Stomach (tissue), 9 donors: ENCODE data around the gene GRSF1. TPM values are rescaled to one million over a fixed set of nuclear protein-coding genes. Genes with fewer than 3 reads are reported as not detected.

ENCODE experiments used
- DNase-seq, 2 donors: peaks; one replicate each; pipeline versions ENCODE4 v3.0.0 to v3.0.0-alpha.2; 2013 to 2019
- H3K27ac ChIP-seq, 5 donors: fragments of 200-600 bp in 4 of 5; sonication (generic) in 4 of 5; one replicate each; pipeline ENCODE4 v1.5.1; 2013 to 2019; ENCODE audit warnings: mild to moderate bottlenecking in 1 of 5, moderate library complexity in 1 of 5
- H3K27me3 ChIP-seq, 3 donors: fragments of 200-600 bp; sonication (generic); one replicate each; pipeline ENCODE4 v1.5.1; 2017 to 2019; ENCODE audit warnings: mixed run types in 1 of 3
- H3K36me3 ChIP-seq, 4 donors: fragments of 200-600 bp; sonication (generic); 1 replicate in 3 of 4; 2 replicates in 1 of 4; pipeline ENCODE4 v1.5.1; 2016 to 2019
- H3K4me1 ChIP-seq, 4 donors: fragments of 200-600 bp; sonication (generic); one replicate each; pipeline ENCODE4 v1.5.1; 2016 to 2019
- H3K4me3 ChIP-seq, 4 donors: fragments of 200-600 bp; sonication (generic) in 3 of 4; one replicate each; pipeline ENCODE4 v1.5.1; 2016 to 2019; ENCODE audit warnings: mild to moderate bottlenecking in 1 of 4
- H3K9me3 ChIP-seq, 4 donors: fragments of 200-600 bp; sonication (generic); one replicate each; pipeline ENCODE4 v1.5.1; 2016 to 2019
- CTCF ChIP-seq, 7 experiments: fragments of 450-650 bp in 4 of 7; fragments of 200-600 bp in 3 of 7; sonication (generic) in 3 of 7; IDR thresholded peaks; one replicate each; pipeline ENCODE4 v1.5.1; 2016 to 2019; ENCODE audit warnings: antibody characterized with exemption in 7 of 7, control low read depth in 2 of 7, mild to moderate bottlenecking in 1 of 7
- EP300 ChIP-seq: sonication (generic); formaldehyde crosslinking; IDR thresholded peaks from one replicate; pipeline ENCODE4 v1.6.1; 2017; ENCODE audit warnings: antibody characterized with exemption
- POLR2A ChIP-seq, 4 donors: fragments of 450-650 bp; IDR thresholded peaks; one replicate each; pipeline ENCODE4 v1.6.1; 2016; ENCODE audit warnings: antibody characterized with exemption in 4 of 4, control low read depth in 2 of 4, mild to moderate bottlenecking in 1 of 4, moderate library complexity in 1 of 4
- POLR2AphosphoS5 ChIP-seq, 3 donors: sonication (generic); formaldehyde crosslinking; IDR thresholded peaks; one replicate each; pipeline ENCODE4 v1.6.1; 2016; ENCODE audit warnings: antibody characterized with exemption in 3 of 3
- WGBS, 5 donors: extraction: QIAGEN DNeasy Blood & Tissue Kit in 3 of 5; methylation state at CpG; one replicate each; pipeline versions ENCODE4 v1.1.5 to v1.1.7; 2013 to 2018; 5-methylcytosine and 5-hydroxymethylcytosine counted together
- intact Hi-C: fragments of 100-400 bp; cut with DNase I; formaldehyde crosslinking; loops from one replicate; pipeline ENCODE4 v1.15.1; 2023; ENCODE audit warnings: low total_unique reads
- polyA plus RNA-seq, 3 donors: library from polyadenylated mRNA; stranded (reverse); fragments of 200-250 nt; gene quantifications; one replicate each; pipeline ENCODE4 v1.2.3, GENCODE V29; 2013
- total RNA-seq, 5 donors: library from RNA; depleted of rRNA; stranded (reverse); fragments of >200 nt; gene quantifications; one replicate each; pipeline versions ENCODE4 v1.1.0 to v1.2.3, GENCODE V29; 2014 to 2016
- donor health status: healthy with polysubstance abuse.
- donor health status: Bipolar disorder and iron deficiency.
- donor health status: healthy.

The GRSF1 gene
- total and polyA plus RNA-seq, 8 donors, result 24.0 to 86.5 (median 56.4) TPM

DNA sequence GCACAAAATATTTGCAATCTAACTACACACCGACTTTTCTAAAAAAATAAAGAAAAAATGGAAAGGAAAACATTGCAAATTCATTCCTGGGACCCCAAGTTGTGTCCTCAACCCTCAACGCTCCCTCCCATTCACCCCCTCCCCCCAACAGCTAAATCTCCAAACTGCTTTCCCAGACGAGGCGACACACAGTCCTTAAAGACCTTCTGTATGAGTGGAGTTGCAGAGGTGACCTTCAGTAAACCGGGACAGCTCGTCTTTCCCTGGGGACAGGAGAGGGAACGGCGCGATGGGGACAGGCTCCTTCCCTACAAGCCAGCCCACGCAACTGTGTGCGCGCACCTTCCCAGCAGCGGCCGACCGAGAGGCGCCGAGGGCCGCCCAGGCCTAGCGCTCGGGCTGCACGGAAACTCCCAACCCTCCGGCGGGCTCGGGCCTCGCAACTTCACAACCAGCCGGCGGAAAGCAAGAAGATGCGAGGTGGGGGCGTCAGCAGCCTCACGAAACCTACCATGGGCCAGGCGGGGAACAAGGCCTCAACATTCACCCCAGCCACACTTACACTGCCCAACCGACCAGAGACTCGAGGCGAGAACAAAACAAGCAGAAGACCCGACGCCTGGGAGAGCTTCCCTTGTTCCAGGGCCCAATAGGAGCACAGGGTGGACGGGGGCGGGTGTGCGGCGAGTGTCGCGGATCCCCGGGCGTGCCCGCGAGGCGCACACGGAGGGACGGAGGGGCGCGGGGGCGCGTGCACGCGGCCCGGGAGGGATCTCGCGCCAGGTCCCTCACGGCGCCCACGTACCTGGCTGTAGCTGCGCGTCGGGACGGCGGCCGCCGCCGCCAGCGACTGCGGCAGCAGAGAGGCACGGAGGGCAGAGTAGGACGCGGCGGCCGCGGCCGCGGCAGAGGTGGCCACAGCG lies 763 bp downstream of the GRSF1 start:
- TF ChIP-seq EP300 (no peak), CTCF (IDR thresholded peaks at IDR 0.05) (no peak), POLR2A (IDR thresholded peaks at IDR 0.05) (no peak), POLR2AphosphoS5 (IDR thresholded peaks at IDR 0.05) (no peak)
- H3K9me3 ChIP-seq, result no peaks in the 10 kb centered on the region
- peak overlapping the region; percentile 95 to 99 (median 97) for H3K27ac ChIP-seq
- no peaks in the 10 kb centered on the region for H3K27me3 ChIP-seq
- WGBS, 5 donors, result 0 to 1% (median 0%) methylated on average over 40 to 80 of the region's 80 CpGs
- peak; percentile 67 to 91 for DNase-seq
- H3K4me1 ChIP-seq, result peaks cover 4 to 47% (median 24%) of the 10 kb centered on the region in 4 donors
- peak overlapping the region; percentile 78 to 94 (median 89) for H3K4me3 ChIP-seq
- peaks cover 10 to 20% (median 19%) of the 10 kb centered on the region in 4 donors for H3K36me3 ChIP-seq
- intact Hi-C loops, result no loop called here

DNA sequence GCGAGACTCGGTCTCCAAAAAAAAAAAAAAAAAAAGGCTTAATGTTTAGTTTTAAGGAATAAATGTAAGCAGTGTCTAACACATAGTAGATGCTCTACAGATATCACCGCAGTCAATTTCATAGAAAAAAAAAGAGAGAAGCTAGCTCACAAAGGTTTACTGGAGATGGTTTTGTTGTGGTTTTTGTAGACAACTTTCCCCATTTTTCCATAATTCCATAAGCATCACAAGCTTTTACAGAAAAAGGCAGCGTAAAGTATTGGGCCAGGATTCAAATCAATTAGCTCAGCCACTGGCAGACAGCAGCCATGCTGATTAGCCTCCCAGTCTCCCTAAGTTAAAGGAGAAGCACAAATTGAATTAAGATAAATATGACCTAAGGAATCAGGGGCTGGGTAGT lies 1.5 kb downstream of the GRSF1 start:
- Histone ChIP-seq H3K4me1 (peaks cover 4 to 47% (median 24%) of the 10 kb centered on the region in 4 donors), H3K36me3 (peaks cover 10 to 27% (median 26%) of the 10 kb centered on the region in 4 donors), H3K9me3 (no peaks in the 10 kb centered on the region), H3K27ac (peak overlapping the region in 4 of 5 donors; percentile 95 to 99 (median 96)), H3K27me3 (no peaks in the 10 kb centered on the region), H3K4me3 (peak overlapping the region; percentile 78 to 94 (median 89))
- WGBS, 5 donors, result 0 to 23% (median 10%) methylated on average over 2 to 4 of the region's 4 CpGs
- DNase-seq, result peak in 1 of 2 donors; percentile 53
- intact Hi-C loops, result no loop called here
- no peak for TF ChIP-seq EP300
- TF ChIP-seq CTCF (IDR thresholded peaks at IDR 0.05), result no peak
- TF ChIP-seq POLR2A (IDR thresholded peaks at IDR 0.05), result no peak
- no peak for TF ChIP-seq POLR2AphosphoS5 (IDR thresholded peaks at IDR 0.05)

DNA sequence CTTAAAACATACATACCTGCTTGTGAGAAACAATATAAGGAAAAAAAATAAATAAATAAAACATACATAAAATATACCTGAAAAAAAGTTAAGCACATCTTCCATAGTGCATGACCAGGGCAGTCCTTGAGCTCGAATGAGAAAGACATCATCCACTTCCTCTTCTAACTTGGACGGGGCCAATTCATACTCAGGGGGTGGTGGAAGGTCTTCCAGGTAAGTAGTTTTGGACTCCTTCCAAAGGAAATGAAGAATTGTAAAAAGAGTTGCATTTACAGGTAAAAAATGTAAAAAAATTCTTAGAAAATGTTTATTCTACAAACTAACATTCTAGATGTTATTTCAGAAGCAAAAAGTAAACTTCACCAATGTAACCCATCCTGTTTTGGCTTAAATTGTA lies 3.6 kb downstream of the GRSF1 start:
- H3K4me3 ChIP-seq, result no peak overlapping the region
- H3K4me1 ChIP-seq, result peaks cover 4 to 41% (median 22%) of the 10 kb centered on the region in 4 donors
- WGBS, 5 donors, result 41 to 59% (median 54%) methylated on average over 2 of the region's 2 CpGs
- intact Hi-C loops, result no loop called here
- no peaks in the 10 kb centered on the region for H3K27me3 ChIP-seq
- no peaks in the 10 kb centered on the region for H3K9me3 ChIP-seq
- DNase-seq, result peak in 1 of 2 donors; percentile 9
- no peak overlapping the region for H3K27ac ChIP-seq
- no peak for TF ChIP-seq POLR2A (IDR thresholded peaks at IDR 0.05)
- TF ChIP-seq POLR2AphosphoS5 (IDR thresholded peaks at IDR 0.05), result no peak
- TF ChIP-seq EP300, result no peak
- no peak for TF ChIP-seq CTCF (IDR thresholded peaks at IDR 0.05)
- peaks cover 32 to 49% (median 48%) of the 10 kb centered on the region in 4 donors for H3K36me3 ChIP-seq

- no peaks in the 10 kb centered on the region for H3K27me3 ChIP-seq
- intact Hi-C loops, result no loop called here
- 92 to 100% (median 97%) methylated on average over 1 of the region's 1 CpG for WGBS, 5 donors
- TF ChIP-seq EP300 (no peak), CTCF (IDR thresholded peaks at IDR 0.05) (no peak), POLR2A (IDR thresholded peaks at IDR 0.05) (no peak), POLR2AphosphoS5 (IDR thresholded peaks at IDR 0.05) (no peak)
- H3K4me1 ChIP-seq, result peaks cover 4 to 35% (median 22%) of the 10 kb centered on the region in 4 donors
- H3K36me3 ChIP-seq, result peaks cover 54 to 73% (median 72%) of the 10 kb centered on the region in 4 donors
- H3K27ac ChIP-seq, result no peak overlapping the region
- DNase-seq, result no peak
- H3K9me3 ChIP-seq, result no peaks in the 10 kb centered on the region
- no peak overlapping the region for H3K4me3 ChIP-seq
Observed at GRCh38 chr4:70833675-70834074, 6.0 kb downstream of the GRSF1 start.
